Cardiac fibroblast (primary cell): Measurements from ENCODE around the gene LRRC45.
"Not testable (repeated sequence)": the region's sequence is repeated elsewhere in the genome, so short reads cannot be mapped to it uniquely, and the experiment has no call there.

Source experiments
- DNase-seq, 2 donors: peaks; one replicate each; pipeline versions ENCODE4 v3.0.0 to v3.0.0-alpha.2; 2010; ENCODE audit warnings: low read depth in 2 of 2
- H3K4me3 ChIP-seq, 2 donors: replicated peaks in 1 of 2; 1 replicate in 1 of 2; 2 replicates in 1 of 2; pipeline ENCODE4 v1.5.1; 2011; ENCODE audit warnings: low read depth in 2 of 2, low read length in 2 of 2, mild to moderate bottlenecking in 2 of 2, moderate library complexity in 1 of 2
- CTCF ChIP-seq: IDR thresholded peaks from one replicate; pipeline ENCODE4 v1.5.1; 2011; ENCODE audit warnings: low read depth, mild to moderate bottlenecking, low read length, inconsistent platforms

LRRC45 gene

GRCh38 chr17:81980707-81981343 lies 42.3 kb upstream of the LRRC45 start:
- DNase-seq = no peak

GRCh38 chr17:81981511-81981910 lies 41.6 kb upstream of the LRRC45 start:
- H3K4me3 ChIP-seq, DNase-seq: not testable (repeated sequence)

More at GRCh38 chr17:81980707-81981343, 42.3 kb upstream of the LRRC45 start:
- H3K4me3 ChIP-seq = no peak overlapping the region
- TF ChIP-seq CTCF = no peak

- no peak for TF ChIP-seq CTCF
- no peak overlapping the region for H3K4me3 ChIP-seq
- DNase-seq = no peak
These were observed 40.0 kb upstream of the LRRC45 start for GRCh38 chr17:81983011-81983638.

GRCh38 chr17:81983639-81984373 lies 39.3 kb upstream of the LRRC45 start:
- no peak for DNase-seq
- no peak overlapping the region for H3K4me3 ChIP-seq
- TF ChIP-seq CTCF = no peak

- TF ChIP-seq CTCF = no peak
- H3K4me3 ChIP-seq = no peak overlapping the region
- no peak for DNase-seq
These were observed 38.2 kb upstream of the LRRC45 start for GRCh38 chr17:81984773-81985410.

- no peak for TF ChIP-seq CTCF
- no peak for DNase-seq
- H3K4me3 ChIP-seq = no peak overlapping the region
These were observed 36.5 kb upstream of the LRRC45 start for GRCh38 chr17:81986606-81987005.

GRCh38 chr17:81987161-81987770 lies 35.8 kb upstream of the LRRC45 start:
- TF ChIP-seq CTCF = no peak
- no peak overlapping the region for H3K4me3 ChIP-seq

More at GRCh38 chr17:81987161-81987770, 35.8 kb upstream of the LRRC45 start:
- DNase-seq = no peak
